Measurements from ENCODE around the gene M6PR. TPM values are rescaled to one million over a fixed set of nuclear protein-coding genes. Genes with fewer than 3 reads are reported as not detected.

M6PR gene
- total and polyA plus RNA-seq, 10 of the 15 experiments (the other 5 are each of a cell fraction or from before 2014, with no cell fraction given) = 65.4 to 209 (median 139) TPM

DNA sequence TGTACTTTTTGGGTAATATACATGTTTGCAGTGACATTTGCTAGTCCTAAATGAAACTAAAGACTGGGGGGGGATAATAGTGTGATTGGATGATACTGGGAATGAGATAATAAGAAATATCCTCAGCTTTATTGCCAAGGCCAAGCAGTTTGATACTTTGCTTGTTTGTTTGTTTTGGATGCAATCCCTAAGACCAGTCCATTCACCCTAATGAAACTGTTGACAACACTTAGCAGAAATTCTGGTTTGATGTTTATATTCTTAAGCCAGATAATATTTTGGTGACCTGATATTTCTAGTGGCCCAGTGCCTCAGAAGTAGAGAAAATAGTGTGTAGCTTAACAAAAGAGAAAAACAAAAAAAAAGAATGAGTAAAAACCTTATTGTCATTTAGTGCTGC lies 33.3 kb downstream of the M6PR start (continued):
- TF ChIP-seq, protein P1, sequence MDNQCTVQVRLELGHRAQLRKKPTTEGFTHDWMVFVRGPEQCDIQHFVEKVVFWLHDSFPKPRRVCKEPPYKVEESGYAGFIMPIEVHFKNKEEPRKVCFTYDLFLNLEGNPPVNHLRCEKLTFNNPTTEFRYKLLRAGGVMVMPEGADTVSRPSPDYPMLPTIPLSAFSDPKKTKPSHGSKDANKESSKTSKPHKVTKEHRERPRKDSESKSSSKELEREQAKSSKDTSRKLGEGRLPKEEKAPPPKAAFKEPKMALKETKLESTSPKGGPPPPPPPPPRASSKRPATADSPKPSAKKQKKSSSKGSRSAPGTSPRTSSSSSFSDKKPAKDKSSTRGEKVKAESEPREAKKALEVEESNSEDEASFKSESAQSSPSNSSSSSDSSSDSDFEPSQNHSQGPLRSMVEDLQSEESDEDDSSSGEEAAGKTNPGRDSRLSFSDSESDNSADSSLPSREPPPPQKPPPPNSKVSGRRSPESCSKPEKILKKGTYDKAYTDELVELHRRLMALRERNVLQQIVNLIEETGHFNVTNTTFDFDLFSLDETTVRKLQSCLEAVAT (IDR thresholded peaks at IDR 0.05) = no peak
- no peak for TF ChIP-seq EZH2 (IDR thresholded peaks at IDR 0.05; ENCODE audit: borderline replicate concordance, control insufficient read depth, low read depth, low read length)

DNA sequence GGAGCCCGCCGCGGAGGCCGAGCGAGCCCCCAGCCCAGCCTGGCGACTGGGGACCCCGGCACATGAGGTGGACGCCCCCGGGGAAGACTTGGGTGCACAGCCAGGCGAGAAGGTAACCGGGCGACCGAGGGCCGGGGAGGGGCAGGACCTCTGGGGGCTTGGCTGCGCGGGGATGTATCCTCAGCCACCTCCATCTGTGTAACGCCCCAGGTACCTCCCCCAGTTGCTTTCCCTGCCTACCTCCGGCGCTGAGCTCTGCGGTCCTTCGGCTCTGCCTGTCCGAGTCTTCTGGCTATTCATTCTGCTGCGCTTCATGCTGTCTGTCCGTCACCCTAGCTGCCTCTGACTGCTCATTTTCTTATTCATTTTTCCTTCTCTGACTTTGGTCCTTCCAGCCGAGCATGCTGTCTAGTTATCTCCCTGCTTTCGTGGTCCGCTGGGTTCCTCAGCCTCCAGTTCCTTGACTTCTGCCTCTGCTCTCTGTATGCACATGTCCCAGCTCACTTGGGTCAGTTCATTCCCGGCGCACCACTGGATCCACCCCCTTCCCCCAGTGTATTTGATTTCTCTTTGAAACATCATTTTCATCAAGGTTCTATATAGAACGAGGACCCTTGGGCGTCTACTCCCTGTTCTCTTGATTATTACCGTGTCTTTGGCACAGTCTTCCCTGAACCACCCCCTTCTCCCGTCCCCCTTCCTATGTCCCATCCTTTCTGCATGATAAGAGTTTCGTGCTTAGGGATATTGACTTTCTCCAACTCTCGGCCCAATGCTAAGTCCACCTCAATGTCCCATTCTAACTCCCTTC lies 34.5 kb downstream of the M6PR start:
- ChIA-PET SMC1A (ENCODE audit: uncharacterized antibody, unreplicated experiment) (interaction anchor here (0.5 to 2.8 kb wide), 5 partner anchors 33 to 939 kb away, joined by 3 to 12 read pairs (median 4); partner anchors contain the start of gene M6PR), POLR2A (interaction anchor here (1.2 kb wide), 1 partner anchor 31 kb away, joined by 3 read pairs; no protein-coding TSS in a partner anchor), CTCF (interaction anchor here (1.2 to 2.0 kb wide), 3 partner anchors 31 to 123 kb away, joined by 5 to 7 read pairs (median 7); partner anchors contain the start of gene M6PR), RAD21 (ENCODE audit: unreplicated experiment) (interaction anchor here (1.1 to 2.1 kb wide), 2 partner anchors 34 to 134 kb away, joined by 4 to 14 read pairs; partner anchors contain the start of gene M6PR)
- Histone ChIP-seq H3K36me3 (ENCODE audit: control insufficient read depth in 2 of 2, insufficient read depth in 2 of 2, low read length in 1 of 2) (no peaks in the 10 kb centered on the region), H3K79me2 (ENCODE audit: control insufficient read depth, insufficient read depth, low read length) (no peaks in the 10 kb centered on the region), H4K20me1 (ENCODE audit: control insufficient read depth, insufficient read depth) (no peaks in the 10 kb centered on the region), H3K9me3 (replicated peaks; ENCODE audit: control insufficient read depth, insufficient read depth, low read length) (no peaks in the 10 kb centered on the region), H3K4me3 (peak overlapping the region; percentile 71), H3K4me2 (ENCODE audit: control insufficient read depth, insufficient read depth) (peak overlapping the region; percentile 98), H3K27ac (ENCODE audit: control insufficient read depth, insufficient read depth) (no peak overlapping the region), H3K27me3 (replicated peaks in 1 of 2; ENCODE audit: control insufficient read depth in 2 of 2, insufficient read depth in 2 of 2, low read length in 1 of 2) (no peaks in the 10 kb centered on the region; a peak in 1 of 4 replicates), H3K9ac (ENCODE audit: control insufficient read depth, insufficient read depth, low read length) (peak overlapping the region; percentile 34), H2AFZ (ENCODE audit: control insufficient read depth, low read depth, low read length) (peak overlapping the region; percentile 86), H3K4me1 (ENCODE audit: control insufficient read depth, insufficient read depth, low read length) (peaks cover 4% of the 10 kb centered on the region)
- DNase-seq (ENCODE audit: low read depth, low spot score) (no peak), ATAC-seq (peak; percentile 90), FAIRE-seq (peak; percentile 75)
- in situ Hi-C loops (cut with MboI) (no loop called here), intact Hi-C loops (cut with micrococcal nuclease; ENCODE audit: unreplicated experiment) (loop anchor here (10.0 kb wide), 1 partner anchor 130 kb away; no protein-coding TSS in a partner anchor)
- 0 out of 2 replicates have a peak, but pooled peaks have one; percentile 28 for TF ChIP-seq GATAD2B (conservative IDR thresholded peaks at IDR 0.05; ENCODE audit: low read depth)
- no peak for TF ChIP-seq POLR2A (IDR thresholded peaks at IDR 0.05; ENCODE audit: low read depth, low read length)
- no peak for TF ChIP-seq PAX5 (IDR thresholded peaks at IDR 0.05; ENCODE audit: borderline replicate concordance, low read depth, low read length)
- no peak for TF ChIP-seq WRNIP1 (IDR thresholded peaks at IDR 0.05; ENCODE audit: borderline replicate concordance, low read depth, low read length)
- TF ChIP-seq, protein P1 (IDR thresholded peaks at IDR 0.05) = peak; percentile 60; the same call in 1 of the 2 replicates
- TF ChIP-seq SMC3 (IDR thresholded peaks at IDR 0.05; ENCODE audit: borderline replicate concordance, low read length) = no peak
- TF ChIP-seq, protein P2, sequence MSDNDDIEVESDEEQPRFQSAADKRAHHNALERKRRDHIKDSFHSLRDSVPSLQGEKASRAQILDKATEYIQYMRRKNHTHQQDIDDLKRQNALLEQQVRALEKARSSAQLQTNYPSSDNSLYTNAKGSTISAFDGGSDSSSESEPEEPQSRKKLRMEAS (IDR thresholded peaks at IDR 0.05; ENCODE audit: low read depth, low read length) = no peak
- no peak for TF ChIP-seq ZNF217 (IDR thresholded peaks at IDR 0.05)
- TF ChIP-seq BACH1 (IDR thresholded peaks at IDR 0.05; ENCODE audit: borderline replicate concordance) = no peak
- TF ChIP-seq BRCA1 (IDR thresholded peaks at IDR 0.05; ENCODE audit: low read depth, low read length) = no peak
- 0 out of 2 replicates have a peak, but pooled peaks have one; percentile 44 for TF ChIP-seq HDGF (IDR thresholded peaks at IDR 0.05)
- BruUV-seq (replicated peaks) = no TSS peak
- 11% methylated on average over 27 of the region's 35 CpGs for WGBS (ENCODE audit: insufficient coverage, insufficient replicate concordance, low lambda C conversion rate, missing lambda C conversion rate)

All from GM12878 (cell line).